HepG2 (cell line): ENCODE data around the gene TNC. TPM values are rescaled to one million over a fixed set of nuclear protein-coding genes. Genes with fewer than 3 reads are reported as not detected.

Source experiments
- ATAC-seq: fragments of 200-7000 bp; cut with Tn5 transposase; 3 replicates; pipeline ENCODE4 v1.9.1; 2020; ENCODE audit warnings: mild to moderate bottlenecking, moderate library complexity
- BruUV-seq: library from RNA; stranded (reverse); fragments of 400-500 nt; replicated peaks from 2 replicates; lab custom pipeline; 2021; lab: Mats Ljungman, UMichigan
- CTCF ChIA-PET: fragments of 300-600 bp; formaldehyde crosslinking; extraction: SDS; loops from one replicate; lab custom pipeline; 2021; ENCODE audit warnings: low total read pairs, inconsistent platforms, low intra/inter-chr PET ratio; lab: Yijun Ruan, JAX
- POLR2A ChIA-PET: fragments of 350-600 bp; sonication (Branson Sonifier 250); formaldehyde crosslinking; loops from one replicate; lab custom pipeline; 2020; ENCODE audit warnings: antibody characterized with exemption, inconsistent platforms; lab: Yijun Ruan, JAX
- DNase-seq: peaks from one replicate; pipeline ENCODE4 v3.0.0-alpha.2; 2015; ENCODE audit warnings: low spot score
- FAIRE-seq: peaks from 3 replicates; lab custom pipeline; 2011; peaks lifted over from hg19 to GRCh38; lab: Jason Lieb, UNC
- H2AFZ ChIP-seq: one replicate; pipeline ENCODE4 v1.6.1; 2011; ENCODE audit warnings: low read length, inconsistent platforms
- H3K27ac ChIP-seq: fragments of 300-600 bp; 3 replicates; pipeline ENCODE4 v1.8.0; 2011; ENCODE audit warnings: mixed run types, mild to moderate bottlenecking, mixed read lengths, low read length, inconsistent platforms; ENCODE audit not compliant: insufficient read depth; ENCODE audit errors: extremely low read length
- H3K27me3 ChIP-seq, 2 experiments: fragments of 200-600 bp in 1 of 2; 2 replicates in 1 of 2; 3 replicates in 1 of 2; pipeline versions ENCODE4 v1.6.0 to v1.8.0; 2011; ENCODE audit warnings: low read length in 2 of 2, mild to moderate bottlenecking in 2 of 2, moderate library complexity in 2 of 2, inconsistent platforms in 1 of 2; ENCODE audit not compliant: insufficient read depth in 2 of 2, control insufficient read depth in 1 of 2
- H3K36me3 ChIP-seq, 2 experiments: fragments of 200-600 bp in 1 of 2; replicated peaks in 1 of 2; 2 replicates in 1 of 2; 3 replicates in 1 of 2; pipeline versions ENCODE4 v1.5.1 to v1.8.0; 2011; ENCODE audit warnings: low read length in 2 of 2, inconsistent platforms in 1 of 2; ENCODE audit not compliant: insufficient read depth in 2 of 2, control insufficient read depth in 1 of 2
- H3K4me1 ChIP-seq: 2 replicates; pipeline ENCODE4 v1.5.1; 2012; ENCODE audit warnings: low read length, inconsistent platforms; ENCODE audit not compliant: insufficient read depth
- H3K4me2 ChIP-seq: 2 replicates; pipeline ENCODE4 v1.6.0; 2011; ENCODE audit warnings: low read depth, low read length, inconsistent platforms
- H3K4me3 ChIP-seq, 3 experiments: fragments of 200-600 bp in 1 of 3; sonication (generic), shearing (Covaris generic) in 1 of 3; replicated peaks in 1 of 3; 2 replicates each; pipeline ENCODE4 v1.5.1; 2011 to 2016; ENCODE audit warnings: low read length in 3 of 3, inconsistent platforms in 2 of 3, low read depth in 2 of 3, mild to moderate bottlenecking in 2 of 3, control low read depth in 1 of 3, mixed read lengths in 1 of 3; ENCODE audit not compliant: insufficient read depth in 1 of 3
- H3K79me2 ChIP-seq: one replicate; pipeline ENCODE4 v1.6.1; 2011; ENCODE audit warnings: low read length, inconsistent platforms; ENCODE audit not compliant: insufficient read depth
- H3K9ac ChIP-seq: 2 replicates; pipeline ENCODE4 v1.6.0; 2011; ENCODE audit warnings: mild to moderate bottlenecking, low read depth, low read length, inconsistent platforms; ENCODE audit not compliant: insufficient read depth
- H3K9me3 ChIP-seq: 2 replicates; pipeline ENCODE4 v1.5.1; 2012; ENCODE audit warnings: mild to moderate bottlenecking, low read length
- H4K20me1 ChIP-seq: 2 replicates; pipeline ENCODE4 v1.6.0; 2011; ENCODE audit warnings: inconsistent platforms, mild to moderate bottlenecking, low read length, moderate library complexity; ENCODE audit not compliant: insufficient read depth
- ETV5 ChIP-seq: IDR thresholded peaks from 2 replicates; pipeline ENCODE4 v1.6.1; 2018; ENCODE audit warnings: missing biosample characterization, missing genetic modification reagents, inconsistent platforms, borderline replicate concordance
- JUN ChIP-seq: sonication (generic); formaldehyde crosslinking; IDR thresholded peaks from 2 replicates; pipeline ENCODE4 v1.4.0; 2020; ENCODE audit warnings: mild to moderate bottlenecking, missing genetic modification reagents
- KAT8 ChIP-seq: IDR thresholded peaks from 2 replicates; pipeline ENCODE4 v1.6.1; 2016; ENCODE audit warnings: missing genetic modification reagents, missing compliant biosample characterization
- PRDM4 ChIP-seq: sonication (generic); formaldehyde crosslinking; IDR thresholded peaks from 2 replicates; pipeline ENCODE4 v1.9.0; 2021; ENCODE audit warnings: missing genetic modification reagents, borderline replicate concordance
- RAD21 ChIP-seq: fragments of 450-650 bp; formaldehyde crosslinking; IDR thresholded peaks from 2 replicates; pipeline ENCODE4 v1.5.0; 2020; ENCODE audit warnings: mild to moderate bottlenecking
- RNF2 ChIP-seq: fragments of 450-650 bp; conservative IDR thresholded peaks from 2 replicates; pipeline ENCODE4 v1.6.1; 2016; ENCODE audit warnings: low read depth
- ZBTB14 ChIP-seq: sonication (generic); formaldehyde crosslinking; IDR thresholded peaks from 2 replicates; pipeline ENCODE4 v1.4.0; 2020; ENCODE audit warnings: missing genetic modification reagents
- ZFP90 ChIP-seq: sonication (generic); formaldehyde crosslinking; IDR thresholded peaks from 2 replicates; pipeline ENCODE4 v1.8.0; 2022; ENCODE audit warnings: missing genetic modification reagents, mild to moderate bottlenecking, inconsistent platforms, borderline replicate concordance
- ZFYVE20 ChIP-seq: sonication (generic); formaldehyde crosslinking; IDR thresholded peaks from 2 replicates; pipeline ENCODE4 v1.8.0; 2023; ENCODE audit warnings: low read depth, mild to moderate bottlenecking, moderate library complexity, missing genetic modification reagents, borderline replicate concordance
- ZNF317 ChIP-seq: sonication (generic); formaldehyde crosslinking; IDR thresholded peaks from 2 replicates; pipeline ENCODE4 v1.5.0; 2020; ENCODE audit warnings: mild to moderate bottlenecking, missing genetic modification reagents
- ZNF468 ChIP-seq: sonication (generic); formaldehyde crosslinking; IDR thresholded peaks from 2 replicates; pipeline ENCODE4 v1.8.0; 2022; ENCODE audit warnings: mild to moderate bottlenecking, moderate library complexity, missing genetic modification reagents
- ZNF564 ChIP-seq: sonication (generic); formaldehyde crosslinking; IDR thresholded peaks from 2 replicates; pipeline ENCODE4 v1.8.1; 2023; ENCODE audit warnings: mild to moderate bottlenecking, missing genetic modification reagents
- WGBS: methylation state at CpG from one replicate; pipeline ENCODE4 v1.1.6; 2017; ENCODE audit warnings: low lambda C conversion rate; 5-methylcytosine and 5-hydroxymethylcytosine counted together
- in situ Hi-C: cut with HindIII; loops from 2 replicates; pipeline ENCODE4 v1.10.0; 2017; ENCODE audit warnings: low pct_unique_long_range_greater_than_20kb; ENCODE audit not compliant: extremely low pct_ligation_motif_present
- intact Hi-C: fragments of 100-400 bp; cut with micrococcal nuclease; formaldehyde crosslinking; loops from one replicate; pipeline ENCODE4 v1.10.0; 2022; ENCODE audit not compliant: unreplicated experiment
- polyA plus RNA-seq, 8 experiments: library from polyadenylated mRNA; depleted of rRNA in 3 of 8; stranded (reverse) in 7 of 8; unstranded in 1 of 8; fragments of >200 nt; fragmentation: Illumina TruSeq in 4 of 8; extraction: Trizol in 4 of 8; gene quantifications; 2 replicates each; pipeline versions ENCODE4 v1.2.1 to v1.2.3, GENCODE V29; 2011 to 2016; ENCODE audit warnings: low read depth in 4 of 8, missing spikeins in 1 of 8, mixed read lengths in 1 of 8; ENCODE audit not compliant: insufficient read depth in 1 of 8
- total RNA-seq, 5 experiments: library from RNA; depleted of rRNA; stranded (reverse); fragments of >200 nt; fragmentation: Illumina TruSeq; extraction: Trizol; gene quantifications; 2 replicates each; pipeline ENCODE4 v1.2.3, GENCODE V29; 2016; ENCODE audit warnings: low read depth in 1 of 5
- TF ChIP-seq, protein P1 (sequence below): sonication (generic); formaldehyde crosslinking; IDR thresholded peaks from 2 replicates; pipeline ENCODE4 v1.8.1; 2022; ENCODE audit warnings: low read depth, mild to moderate bottlenecking, missing genetic modification reagents
- TF ChIP-seq, protein P2 (sequence below): sonication (generic); formaldehyde crosslinking; IDR thresholded peaks from 2 replicates; pipeline ENCODE4 v1.4.0; 2020; ENCODE audit warnings: mild to moderate bottlenecking, missing genetic modification reagents

The TNC gene
- total and polyA plus RNA-seq, 2 of the 13 experiments (the other 11 are each of a cell fraction or from before 2014, with no cell fraction given), result not detected

DNA sequence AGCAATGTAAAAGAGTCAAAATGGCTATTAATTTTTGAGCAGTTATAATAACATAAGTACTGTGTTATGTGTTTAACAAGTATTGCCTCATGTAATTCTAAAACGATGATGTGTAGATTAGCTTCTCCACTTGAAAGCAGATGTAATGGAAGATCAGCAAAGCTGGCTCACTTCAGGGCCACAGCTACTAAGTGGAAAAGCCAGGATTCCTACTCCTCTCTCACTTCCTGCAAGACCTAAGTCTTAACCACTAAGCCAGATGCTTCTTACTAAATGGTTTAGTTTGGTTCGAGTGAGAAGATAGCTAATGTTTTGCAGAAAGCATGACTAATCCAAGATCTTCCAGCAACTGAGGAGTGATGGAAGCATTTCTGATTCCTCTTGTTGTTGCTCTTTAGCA is 15.7 kb upstream of the TNC start:
- no TSS peak for BruUV-seq
- ATAC-seq, result no peak
- WGBS, result 25% methylated on average over 2 of the region's 2 CpGs
- Histone ChIP-seq H3K27me3 (no peaks in the 10 kb centered on the region), H3K4me2 (no peak overlapping the region), H3K4me3 (no peak overlapping the region), H2AFZ (no peak overlapping the region), H3K9me3 (no peaks in the 10 kb centered on the region), H3K27ac (no peak overlapping the region), H3K79me2 (no peaks in the 10 kb centered on the region), H4K20me1 (no peaks in the 10 kb centered on the region), H3K36me3 (no peaks in the 10 kb centered on the region), H3K4me1 (no peaks in the 10 kb centered on the region), H3K9ac (no peak overlapping the region)
- intact Hi-C loops (no loop called here), in situ Hi-C loops (no loop called here)
- FAIRE-seq, result no peak
- TF ChIP-seq PRDM4 (CRISPR knock-in tag), result no peak
- no peak for TF ChIP-seq ETV5 (CRISPR knock-in tag)
- no peak for TF ChIP-seq ZFP90
- no peak for TF ChIP-seq ZFYVE20 (CRISPR knock-in tag)
- TF ChIP-seq ZNF317, result no peak
- TF ChIP-seq ZBTB14 (CRISPR knock-in tag), result no peak
- no peak for TF ChIP-seq KAT8 (CRISPR knock-in tag)
- TF ChIP-seq JUN, result no peak
- no peak for TF ChIP-seq ZNF468
- TF ChIP-seq, protein P1, sequence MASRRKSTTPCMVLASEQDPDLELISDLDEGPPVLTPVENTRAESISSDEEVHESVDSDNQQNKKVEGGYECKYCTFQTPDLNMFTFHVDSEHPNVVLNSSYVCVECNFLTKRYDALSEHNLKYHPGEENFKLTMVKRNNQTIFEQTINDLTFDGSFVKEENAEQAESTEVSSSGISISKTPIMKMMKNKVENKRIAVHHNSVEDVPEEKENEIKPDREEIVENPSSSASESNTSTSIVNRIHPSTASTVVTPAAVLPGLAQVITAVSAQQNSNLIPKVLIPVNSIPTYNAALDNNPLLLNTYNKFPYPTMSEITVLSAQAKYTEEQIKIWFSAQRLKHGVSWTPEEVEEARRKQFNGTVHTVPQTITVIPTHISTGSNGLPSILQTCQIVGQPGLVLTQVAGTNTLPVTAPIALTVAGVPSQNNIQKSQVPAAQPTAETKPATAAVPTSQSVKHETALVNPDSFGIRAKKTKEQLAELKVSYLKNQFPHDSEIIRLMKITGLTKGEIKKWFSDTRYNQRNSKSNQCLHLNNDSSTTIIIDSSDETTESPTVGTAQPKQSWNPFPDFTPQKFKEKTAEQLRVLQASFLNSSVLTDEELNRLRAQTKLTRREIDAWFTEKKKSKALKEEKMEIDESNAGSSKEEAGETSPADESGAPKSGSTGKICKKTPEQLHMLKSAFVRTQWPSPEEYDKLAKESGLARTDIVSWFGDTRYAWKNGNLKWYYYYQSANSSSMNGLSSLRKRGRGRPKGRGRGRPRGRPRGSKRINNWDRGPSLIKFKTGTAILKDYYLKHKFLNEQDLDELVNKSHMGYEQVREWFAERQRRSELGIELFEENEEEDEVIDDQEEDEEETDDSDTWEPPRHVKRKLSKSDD (CRISPR knock-in tag), result no peak
- TF ChIP-seq RAD21 (CRISPR knock-in tag), result no peak
- no peak for TF ChIP-seq RNF2
- TF ChIP-seq, protein P2, sequence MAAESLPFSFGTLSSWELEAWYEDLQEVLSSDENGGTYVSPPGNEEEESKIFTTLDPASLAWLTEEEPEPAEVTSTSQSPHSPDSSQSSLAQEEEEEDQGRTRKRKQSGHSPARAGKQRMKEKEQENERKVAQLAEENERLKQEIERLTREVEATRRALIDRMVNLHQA, result no peak
- TF ChIP-seq ZNF564 (CRISPR knock-in tag), result no peak
- no peak for DNase-seq
- ChIA-PET CTCF (no interaction called here), POLR2A (no interaction called here)
